HFFc6 (cell line): ENCODE data around the gene PNPLA7. TPM values are rescaled to one million over a fixed set of nuclear protein-coding genes. Genes with fewer than 3 reads are reported as not detected.
"Not testable (repeated sequence)": the region's sequence is repeated elsewhere in the genome, so short reads cannot be mapped to it uniquely, and the experiment has no call there.

ENCODE experiments used
- DNase-seq: peaks from one replicate; pipeline ENCODE4 v3.0.0-alpha.2; 2018
- H3K27ac Mint-ChIP-seq: 2 replicates; pipeline ENCODE4 v1.8.0; 2020; ENCODE audit warnings: mild to moderate bottlenecking, mixed read lengths
- H3K27me3 Mint-ChIP-seq: 2 replicates; pipeline ENCODE4 v1.8.0; 2021; ENCODE audit warnings: mild to moderate bottlenecking, moderate library complexity, mixed read lengths; ENCODE audit not compliant: insufficient read depth
- H3K36me3 Mint-ChIP-seq: 2 replicates; pipeline ENCODE4 v1.8.0; 2021; ENCODE audit warnings: low read depth, mixed read lengths
- H3K4me1 Mint-ChIP-seq: 2 replicates; pipeline ENCODE4 v1.8.0; 2020; ENCODE audit warnings: low read depth, mixed read lengths
- H3K4me3 Mint-ChIP-seq: 2 replicates; pipeline ENCODE4 v1.8.0; 2020; ENCODE audit warnings: mild to moderate bottlenecking, moderate library complexity, mixed read lengths
- H3K9me3 Mint-ChIP-seq: 2 replicates; pipeline ENCODE4 v1.8.0; 2020; ENCODE audit warnings: mild to moderate bottlenecking, mixed read lengths
- CTCF ChIP-seq: fragments of 200-600 bp; sonication (generic); IDR thresholded peaks from 2 replicates; pipeline ENCODE4 v1.5.0; 2021; ENCODE audit warnings: antibody characterized with exemption, mild to moderate bottlenecking
- total RNA-seq, 6 experiments: library from RNA; stranded (reverse); fragmentation: NEBNext Ultra II Directional; extraction: Animal tissue kit (Norgen Biotek cat#: 25700); gene quantifications; 2 replicates in 1 of 6; 3 replicates in 5 of 6; pipeline ENCODE4 v1.2.3, GENCODE V29; 2021

Gene PNPLA7
- total RNA-seq, 6 experiments from 2014 or later, result 0.20 to 0.90 (median 0.52) TPM

GRCh38 chr9:137564134-137564533 is 13.9 kb upstream of the PNPLA7 start:
- peaks cover 6% of the 10 kb centered on the region; the same call in 1 of the 2 replicates for H3K4me1 Mint-ChIP-seq
- H3K9me3 Mint-ChIP-seq, result no peaks in the 10 kb centered on the region
- no peak for TF ChIP-seq CTCF
- H3K27ac Mint-ChIP-seq, result no peak overlapping the region
- H3K27me3 Mint-ChIP-seq, result no peaks in the 10 kb centered on the region
- H3K36me3 Mint-ChIP-seq, result peaks cover 31% of the 10 kb centered on the region
- DNase-seq, result no peak
- H3K4me3 Mint-ChIP-seq, result no peak overlapping the region

GRCh38 chr9:137558127-137558526 is 7.9 kb upstream of the PNPLA7 start:
- Mint-ChIP-seq H3K9me3 (no peaks in the 10 kb centered on the region), H3K4me1 (peaks cover 17% of the 10 kb centered on the region), H3K36me3 (peaks cover 28% of the 10 kb centered on the region), H3K4me3 (no peak overlapping the region), H3K27ac (no peak overlapping the region), H3K27me3 (no peaks in the 10 kb centered on the region)
- no peak for TF ChIP-seq CTCF
- no peak for DNase-seq

GRCh38 chr9:137556069-137556838 is 6.1 kb upstream of the PNPLA7 start:
- DNase-seq, result peak; percentile 15
- H3K27ac Mint-ChIP-seq, result peak overlapping the region; percentile 79

GRCh38 chr9:137555179-137555578 is 5.0 kb upstream of the PNPLA7 start:
- Mint-ChIP-seq H3K9me3 (no peaks in the 10 kb centered on the region), H3K27ac (peak overlapping the region; percentile 25; the same call in 1 of the 2 replicates), H3K4me1 (peaks cover 29% of the 10 kb centered on the region), H3K4me3 (no peak overlapping the region), H3K27me3 (no peaks in the 10 kb centered on the region), H3K36me3 (peaks cover 27% of the 10 kb centered on the region)
- DNase-seq, result no peak
- TF ChIP-seq CTCF, result no peak

More at GRCh38 chr9:137556069-137556838, 6.1 kb upstream of the PNPLA7 start:
- Mint-ChIP-seq H3K4me3 (no peak overlapping the region), H3K4me1 (peaks cover 27% of the 10 kb centered on the region), H3K36me3 (peaks cover 27% of the 10 kb centered on the region), H3K9me3 (no peaks in the 10 kb centered on the region), H3K27me3 (no peaks in the 10 kb centered on the region)
- TF ChIP-seq CTCF, result no peak

GRCh38 chr9:137554349-137554748 is 4.1 kb upstream of the PNPLA7 start:
- no peak for TF ChIP-seq CTCF
- H3K36me3 Mint-ChIP-seq, result peaks cover 19% of the 10 kb centered on the region
- no peak for DNase-seq
- H3K27ac Mint-ChIP-seq, result no peak overlapping the region
- H3K27me3 Mint-ChIP-seq, result no peaks in the 10 kb centered on the region
- H3K9me3 Mint-ChIP-seq, result no peaks in the 10 kb centered on the region
- no peak overlapping the region for H3K4me3 Mint-ChIP-seq
- H3K4me1 Mint-ChIP-seq, result peaks cover 28% of the 10 kb centered on the region

- DNase-seq, H3K9me3 Mint-ChIP-seq, H3K27ac Mint-ChIP-seq, H3K4me3 Mint-ChIP-seq, H3K27me3 Mint-ChIP-seq: not testable (repeated sequence)
- H3K36me3 Mint-ChIP-seq, result peaks cover 19% of the 10 kb centered on the region
- peaks cover 28% of the 10 kb centered on the region for H3K4me1 Mint-ChIP-seq
These were observed 3.5 kb upstream of the PNPLA7 start for GRCh38 chr9:137553654-137554053.
